ENCODE results near the gene FOXP3. TPM values are rescaled to one million over a fixed set of nuclear protein-coding genes. Genes with fewer than 3 reads are reported as not detected.

FOXP3 gene
- total RNA-seq, 1 experiment from 2014 or later, result 0.26 TPM

- H3K9me3 Mint-ChIP-seq (ENCODE audit: low read depth, unreplicated experiment), result no peaks in the 10 kb centered on the region
- no peak for DNase-seq
- intact Hi-C loops (cut with micrococcal nuclease; ENCODE audit: unreplicated experiment), result no loop called here
- CTCF ChIA-PET, result no interaction called here
- no peaks in the 10 kb centered on the region for H3K4me1 Mint-ChIP-seq (ENCODE audit: low read depth, unreplicated experiment)
- no peak overlapping the region for H3K27ac Mint-ChIP-seq (ENCODE audit: unreplicated experiment)
- peaks cover 17% of the 10 kb centered on the region for H3K27me3 Mint-ChIP-seq (ENCODE audit: unreplicated experiment)
- TF ChIP-seq CTCF (IDR thresholded peaks at IDR 0.05; ENCODE audit: unreplicated experiment), result no peak
- H3K4me3 Mint-ChIP-seq (ENCODE audit: low read depth, unreplicated experiment), result no peak overlapping the region
- H3K36me3 Mint-ChIP-seq (ENCODE audit: insufficient read depth, unreplicated experiment), result peaks cover 6% of the 10 kb centered on the region
- no TSS peak for BruUV-seq (replicated peaks)
These were observed 58.0 kb downstream of the FOXP3 start for GRCh38 chrX:49206543-49206942.

GRCh38 chrX:49205443-49205842, 59.1 kb downstream of the FOXP3 start:
- Mint-ChIP-seq H3K4me3 (ENCODE audit: low read depth, unreplicated experiment) (no peak overlapping the region), H3K27me3 (ENCODE audit: unreplicated experiment) (peaks cover 17% of the 10 kb centered on the region), H3K27ac (ENCODE audit: unreplicated experiment) (no peak overlapping the region), H3K36me3 (ENCODE audit: insufficient read depth, unreplicated experiment) (peaks cover 6% of the 10 kb centered on the region), H3K9me3 (ENCODE audit: low read depth, unreplicated experiment) (no peaks in the 10 kb centered on the region), H3K4me1 (ENCODE audit: low read depth, unreplicated experiment) (no peaks in the 10 kb centered on the region)
- DNase-seq, result no peak
- no peak for TF ChIP-seq CTCF (IDR thresholded peaks at IDR 0.05; ENCODE audit: unreplicated experiment)
- intact Hi-C loops (cut with micrococcal nuclease; ENCODE audit: unreplicated experiment), result no loop called here
- no TSS peak for BruUV-seq (replicated peaks)
- CTCF ChIA-PET, result no interaction called here

GRCh38 chrX:49204709-49205108, 59.8 kb downstream of the FOXP3 start:
- CTCF ChIA-PET, result no interaction called here
- H3K27me3 Mint-ChIP-seq (ENCODE audit: unreplicated experiment), result peaks cover 17% of the 10 kb centered on the region
- no peaks in the 10 kb centered on the region for H3K9me3 Mint-ChIP-seq (ENCODE audit: low read depth, unreplicated experiment)
- H3K4me3 Mint-ChIP-seq (ENCODE audit: low read depth, unreplicated experiment), result no peak overlapping the region
- DNase-seq, result no peak
- H3K36me3 Mint-ChIP-seq (ENCODE audit: insufficient read depth, unreplicated experiment), result peaks cover 6% of the 10 kb centered on the region
- no TSS peak for BruUV-seq (replicated peaks)
- H3K4me1 Mint-ChIP-seq (ENCODE audit: low read depth, unreplicated experiment), result no peaks in the 10 kb centered on the region
- H3K27ac Mint-ChIP-seq (ENCODE audit: unreplicated experiment), result no peak overlapping the region
- intact Hi-C loops (cut with micrococcal nuclease; ENCODE audit: unreplicated experiment), result no loop called here
- no peak for TF ChIP-seq CTCF (IDR thresholded peaks at IDR 0.05; ENCODE audit: unreplicated experiment)

DNA sequence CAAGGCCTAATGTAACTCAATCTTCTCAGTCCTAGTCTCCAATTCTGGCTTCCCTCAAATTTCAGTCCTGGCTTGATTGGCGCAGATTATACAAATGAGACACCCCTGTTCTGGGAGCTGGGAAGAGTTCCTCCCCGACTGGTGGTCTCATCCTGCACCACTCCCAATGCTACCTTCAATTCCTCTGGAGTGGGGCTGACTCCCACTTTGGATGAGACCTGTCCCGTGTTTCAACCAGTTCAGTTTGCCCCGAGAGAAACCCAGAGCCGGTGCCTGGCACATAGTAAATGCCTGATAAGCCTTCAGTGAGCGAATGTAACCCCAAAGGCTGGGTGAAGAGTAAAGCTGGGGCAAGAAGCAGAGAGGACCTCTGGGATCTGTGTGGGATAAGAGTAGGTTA, 60.5 kb downstream of the FOXP3 start:
- no peak for TF ChIP-seq CTCF (IDR thresholded peaks at IDR 0.05; ENCODE audit: unreplicated experiment)
- H3K4me3 Mint-ChIP-seq (ENCODE audit: low read depth, unreplicated experiment), result no peak overlapping the region
- intact Hi-C loops (cut with micrococcal nuclease; ENCODE audit: unreplicated experiment), result no loop called here
- no peak overlapping the region for H3K27ac Mint-ChIP-seq (ENCODE audit: unreplicated experiment)
- no peaks in the 10 kb centered on the region for H3K4me1 Mint-ChIP-seq (ENCODE audit: low read depth, unreplicated experiment)
- no TSS peak for BruUV-seq (replicated peaks)
- peaks cover 6% of the 10 kb centered on the region for H3K36me3 Mint-ChIP-seq (ENCODE audit: insufficient read depth, unreplicated experiment)
- H3K27me3 Mint-ChIP-seq (ENCODE audit: unreplicated experiment), result peaks cover 23% of the 10 kb centered on the region
- no peak for DNase-seq
- no peaks in the 10 kb centered on the region for H3K9me3 Mint-ChIP-seq (ENCODE audit: low read depth, unreplicated experiment)
- CTCF ChIA-PET, result no interaction called here

GRCh38 chrX:49203536-49203935, 61.0 kb downstream of the FOXP3 start:
- H3K4me1 Mint-ChIP-seq (ENCODE audit: low read depth, unreplicated experiment), result peaks cover 2% of the 10 kb centered on the region
- CTCF ChIA-PET, result no interaction called here
- H3K9me3 Mint-ChIP-seq (ENCODE audit: low read depth, unreplicated experiment), result no peaks in the 10 kb centered on the region
- peaks cover 6% of the 10 kb centered on the region for H3K36me3 Mint-ChIP-seq (ENCODE audit: insufficient read depth, unreplicated experiment)
- H3K27ac Mint-ChIP-seq (ENCODE audit: unreplicated experiment), result no peak overlapping the region
- intact Hi-C loops (cut with micrococcal nuclease; ENCODE audit: unreplicated experiment), result no loop called here
- no peak overlapping the region for H3K4me3 Mint-ChIP-seq (ENCODE audit: low read depth, unreplicated experiment)
- H3K27me3 Mint-ChIP-seq (ENCODE audit: unreplicated experiment), result peaks cover 28% of the 10 kb centered on the region
- no peak for DNase-seq
- no peak for TF ChIP-seq CTCF (IDR thresholded peaks at IDR 0.05; ENCODE audit: unreplicated experiment)
- no TSS peak for BruUV-seq (replicated peaks)

Data from Calu3 (cell line).